Subcutaneous abdominal adipose tissue (tissue), 5 donors: ENCODE data around the gene FAM24B.
"Not testable (repeated sequence)": the region's sequence is repeated elsewhere in the genome, so short reads cannot be mapped to it uniquely, and the experiment has no call there.

Source experiments
- H3K27ac ChIP-seq: one replicate; pipeline ENCODE4 v1.7.0; 2013; ENCODE audit warnings: low read depth, mild to moderate bottlenecking, inconsistent platforms, low read length, moderate library complexity
- H3K27me3 ChIP-seq, 5 donors: one replicate each; pipeline ENCODE4 v1.7.0; 2013; ENCODE audit warnings: low read length in 5 of 5, inconsistent platforms in 1 of 5; ENCODE audit not compliant: control insufficient read depth in 5 of 5, insufficient read depth in 4 of 5
- H3K36me3 ChIP-seq, 5 donors: one replicate each; pipeline ENCODE4 v1.7.0; 2013; ENCODE audit warnings: low read length in 5 of 5; ENCODE audit not compliant: control insufficient read depth in 5 of 5, insufficient read depth in 5 of 5
- H3K4me1 ChIP-seq, 5 donors: one replicate each; pipeline ENCODE4 v1.7.0; 2013; ENCODE audit warnings: low read length in 5 of 5, mild to moderate bottlenecking in 3 of 5, moderate library complexity in 1 of 5; ENCODE audit not compliant: control insufficient read depth in 5 of 5, insufficient read depth in 5 of 5
- H3K4me3 ChIP-seq, 5 donors: one replicate each; pipeline ENCODE4 v1.7.0; 2013; ENCODE audit warnings: low read length in 5 of 5, low read depth in 1 of 5
- H3K9ac ChIP-seq, 5 donors: one replicate each; pipeline ENCODE4 v1.7.0; 2013; ENCODE audit warnings: low read length in 5 of 5, mild to moderate bottlenecking in 4 of 5, moderate library complexity in 3 of 5
- H3K9me3 ChIP-seq, 5 donors: one replicate each; pipeline ENCODE4 v1.7.0; 2013; ENCODE audit warnings: low read length in 5 of 5; ENCODE audit not compliant: control insufficient read depth in 5 of 5
- donor health status: healthy.
- donor health status: healthy.
- donor health status: healthy.
- donor health status: healthy.
- donor health status: healthy.

FAM24B gene, protein sequence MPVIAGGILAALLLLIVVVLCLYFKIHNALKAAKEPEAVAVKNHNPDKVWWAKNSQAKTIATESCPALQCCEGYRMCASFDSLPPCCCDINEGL

DNA sequence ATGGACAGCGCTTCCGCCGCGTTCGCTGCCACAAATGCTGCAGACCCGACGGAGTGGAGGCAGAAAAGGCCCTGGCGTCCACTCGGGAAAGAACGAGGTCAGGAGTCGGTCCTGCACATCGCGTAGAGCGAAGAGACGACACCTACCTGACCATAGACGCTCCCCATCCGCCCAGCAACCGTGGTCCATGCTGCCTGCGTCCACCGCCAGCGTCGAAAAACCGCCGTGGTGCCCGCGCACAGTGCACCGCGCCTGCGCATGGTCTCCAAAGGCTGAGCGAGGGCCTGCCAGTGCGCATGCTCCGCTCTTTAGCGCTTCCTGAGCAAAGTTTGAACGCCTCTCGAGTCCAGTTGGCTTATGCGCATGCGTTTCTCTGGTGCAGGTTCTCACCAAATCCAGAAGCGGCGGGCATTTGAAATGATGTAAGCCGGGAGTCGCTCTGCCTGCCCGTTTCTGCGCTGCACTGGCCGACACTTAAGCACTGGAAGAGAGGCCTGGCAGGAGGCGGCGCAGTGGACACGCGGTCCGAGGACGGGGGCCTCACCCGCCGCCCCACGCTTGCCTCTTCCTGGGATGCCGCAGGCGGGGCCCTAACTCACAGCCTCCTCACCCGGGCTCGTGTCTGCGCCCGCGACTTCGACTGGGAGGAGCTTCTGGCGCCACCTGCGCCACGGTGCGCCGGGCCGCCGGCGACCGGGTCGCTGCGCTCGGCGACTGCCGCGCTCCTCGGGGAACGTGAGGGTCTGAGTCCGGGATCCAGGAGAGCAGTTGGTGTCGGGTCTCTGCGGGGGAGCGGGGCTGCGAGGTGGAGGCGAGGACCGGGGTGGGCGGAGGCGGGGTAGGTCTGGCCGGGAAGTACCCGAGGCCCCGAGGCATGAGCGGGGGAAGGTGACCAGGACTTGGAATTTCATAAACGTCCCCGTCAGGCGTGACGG is at the start of gene FAM24B:
Gene FAM24B, minus strand, starts transcription at position 243 of the 935 bp plus-strand sequence. CDS start 29,066 bp downstream, outside the sequence.
- Histone ChIP-seq H3K4me1 (peaks cover 0 to 19% (median 17%) of the 10 kb centered on the region in 5 donors), H3K27me3 (no peaks in the 10 kb centered on the region), H3K9ac (peak within 1 kb of the TSS; percentile 19 to 71 (median 36)), H3K27ac (no peak within 1 kb of the TSS), H3K4me3 (peak within 1 kb of the TSS; percentile 74 to 90 (median 81)), H3K36me3 (no peaks in the 10 kb centered on the region), H3K9me3 (no peaks in the 10 kb centered on the region)

DNA sequence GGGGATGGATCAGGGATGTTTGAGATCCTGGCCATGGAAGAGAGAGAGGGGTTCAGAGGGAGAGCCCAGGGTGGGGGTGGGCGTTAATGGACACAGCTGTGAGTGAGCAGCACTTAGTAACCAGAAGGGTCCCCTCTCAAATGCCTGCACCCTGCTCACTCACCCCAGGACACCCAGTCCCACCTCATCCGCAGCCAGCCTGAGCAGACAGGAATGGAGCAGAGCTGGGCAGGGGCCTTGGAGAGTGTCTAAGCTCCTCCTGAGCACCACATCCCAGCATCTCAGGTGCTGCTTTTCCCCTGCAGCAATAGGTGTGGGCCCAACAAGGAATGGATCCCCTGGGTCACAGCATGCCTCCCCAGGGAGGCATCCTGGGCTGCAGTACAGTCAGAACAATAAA is 36.3 kb upstream of the FAM24B start:
- H3K4me3 ChIP-seq, result no peak overlapping the region
- no peak overlapping the region for H3K27ac ChIP-seq
- H3K4me1 ChIP-seq, result no peaks in the 10 kb centered on the region
- no peaks in the 10 kb centered on the region for H3K27me3 ChIP-seq
- no peak overlapping the region for H3K9ac ChIP-seq
- H3K9me3 ChIP-seq, result peaks cover 0 to 2% (median 0%) of the 10 kb centered on the region in 5 donors
- no peaks in the 10 kb centered on the region for H3K36me3 ChIP-seq

DNA sequence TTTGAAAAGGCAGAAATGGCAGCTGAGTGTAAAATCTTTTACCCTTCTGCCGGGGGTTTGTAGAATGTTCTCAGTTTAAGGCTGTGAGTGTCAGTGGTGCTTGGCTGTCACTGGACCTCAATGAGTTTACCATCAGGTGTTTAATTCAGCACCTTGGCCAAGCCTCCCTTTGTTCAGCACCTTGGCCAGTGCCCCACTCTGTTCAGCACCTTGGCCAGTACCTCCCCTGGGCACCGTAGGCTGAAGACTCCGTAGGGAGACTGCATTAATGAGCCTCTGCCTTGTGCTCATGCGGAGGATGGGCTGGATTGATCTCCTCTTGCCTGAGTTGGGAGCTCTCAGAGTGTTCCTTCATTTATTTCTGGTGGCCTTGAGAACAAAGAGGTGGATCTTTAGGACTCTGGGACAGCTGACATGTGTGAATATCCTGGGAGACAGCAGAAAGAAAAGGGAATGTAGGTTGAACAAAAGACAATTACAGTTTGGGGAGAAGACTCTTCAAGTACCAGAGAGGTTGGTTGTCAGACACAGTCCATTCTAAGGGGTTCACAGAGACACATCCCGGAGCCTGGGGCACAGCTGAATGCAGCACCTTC is 32.6 kb upstream of the FAM24B start:
- Histone ChIP-seq H3K27me3 (no peaks in the 10 kb centered on the region), H3K4me3 (no peak overlapping the region), H3K9ac (no peak overlapping the region), H3K36me3 (no peaks in the 10 kb centered on the region), H3K9me3 (peaks cover 0 to 2% (median 0%) of the 10 kb centered on the region in 5 donors), H3K4me1 (no peaks in the 10 kb centered on the region), H3K27ac (no peak overlapping the region)

DNA sequence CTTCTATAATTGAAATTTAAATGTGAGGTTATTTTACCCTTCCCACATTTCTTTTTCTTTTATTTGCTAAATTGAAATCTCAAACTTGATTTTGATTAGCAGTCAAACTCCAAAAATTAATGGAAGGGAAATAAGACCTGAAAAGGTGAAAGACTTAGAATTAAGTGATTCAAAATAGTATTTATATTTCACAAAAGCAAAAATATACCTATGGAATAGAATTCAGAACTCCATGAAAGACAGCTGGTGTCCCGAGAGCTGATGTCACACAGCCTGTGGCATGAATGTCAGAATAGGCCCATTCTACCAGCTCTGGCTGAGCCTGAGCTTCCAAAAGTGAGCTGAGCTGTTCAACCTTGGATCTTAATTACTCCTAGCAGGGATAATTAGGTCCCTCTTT is 30.9 kb upstream of the FAM24B start, which contains the start of gene FAM24A:
Gene FAM24A, plus strand, starts transcription at position 301 of the 400 bp plus-strand sequence. CDS start 1,025 bp downstream, outside the sequence.
- no peaks in the 10 kb centered on the region for H3K27me3 ChIP-seq
- no peak within 1 kb of the TSS for H3K9ac ChIP-seq
- H3K9me3 ChIP-seq, result no peaks in the 10 kb centered on the region
- H3K4me3 ChIP-seq, result no peak within 1 kb of the TSS
- H3K4me1 ChIP-seq, result no peaks in the 10 kb centered on the region
- H3K36me3 ChIP-seq, result no peaks in the 10 kb centered on the region
- no peak within 1 kb of the TSS for H3K27ac ChIP-seq

DNA sequence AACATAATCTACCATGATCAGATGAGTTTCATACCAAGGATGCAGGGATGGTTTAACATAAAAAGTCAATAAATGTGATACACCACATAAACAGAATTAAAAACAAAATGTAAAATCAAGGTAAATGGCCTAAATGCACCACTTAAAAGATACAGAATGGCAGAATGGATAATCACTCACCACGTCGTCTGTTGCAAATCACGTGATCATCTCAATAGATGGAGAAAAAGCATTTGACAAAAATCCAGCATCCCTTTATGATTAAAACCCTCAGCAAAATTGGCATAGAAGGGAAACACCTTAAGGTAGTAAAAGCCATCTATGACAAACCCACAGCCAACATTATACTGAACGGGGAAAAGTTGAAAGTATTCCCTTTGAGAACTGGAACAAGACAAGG is 24.5 kb upstream of the FAM24B start:
- H3K27ac ChIP-seq, H3K27me3 ChIP-seq, H3K9ac ChIP-seq, H3K36me3 ChIP-seq, H3K9me3 ChIP-seq, H3K4me1 ChIP-seq, H3K4me3 ChIP-seq: not testable (repeated sequence)

DNA sequence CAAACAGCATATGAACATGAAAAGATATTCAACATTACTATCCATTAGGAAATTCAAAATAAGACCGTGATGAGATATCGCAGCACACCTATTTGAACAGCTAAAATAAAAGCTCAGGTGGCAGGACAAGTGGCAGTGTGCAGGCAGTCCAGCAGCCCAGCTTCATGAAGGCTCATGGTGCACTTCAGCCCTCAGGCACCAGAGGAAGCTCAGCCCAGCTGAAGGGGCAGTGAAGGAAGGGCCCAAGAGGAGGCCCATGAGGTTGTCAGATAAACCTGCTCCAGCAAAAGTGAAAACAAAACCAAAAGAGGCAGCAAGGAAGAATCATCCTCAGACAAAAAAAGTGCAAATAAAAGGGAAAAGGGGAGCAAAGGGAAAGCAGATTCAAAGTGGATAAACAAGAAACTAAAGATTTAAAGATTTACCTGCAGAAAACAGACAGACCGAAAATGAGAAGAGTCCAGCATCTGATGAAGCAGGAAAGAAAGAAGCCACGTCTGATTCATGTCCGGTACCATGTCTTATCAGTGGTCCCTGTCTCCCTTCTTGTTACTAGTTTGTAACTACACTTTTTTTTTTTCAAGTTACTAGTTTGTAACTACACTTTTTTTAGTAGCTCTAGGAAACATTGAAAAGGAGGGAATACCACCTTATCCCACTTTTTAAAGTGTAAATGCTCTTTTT is 15.0 kb upstream of the FAM24B start:
- H3K4me1 ChIP-seq, result no peaks in the 10 kb centered on the region
- no peaks in the 10 kb centered on the region for H3K27me3 ChIP-seq
- H3K36me3 ChIP-seq, result no peaks in the 10 kb centered on the region
- no peaks in the 10 kb centered on the region for H3K9me3 ChIP-seq
- no peak overlapping the region for H3K4me3 ChIP-seq
- no peak overlapping the region for H3K27ac ChIP-seq
- no peak overlapping the region for H3K9ac ChIP-seq

DNA sequence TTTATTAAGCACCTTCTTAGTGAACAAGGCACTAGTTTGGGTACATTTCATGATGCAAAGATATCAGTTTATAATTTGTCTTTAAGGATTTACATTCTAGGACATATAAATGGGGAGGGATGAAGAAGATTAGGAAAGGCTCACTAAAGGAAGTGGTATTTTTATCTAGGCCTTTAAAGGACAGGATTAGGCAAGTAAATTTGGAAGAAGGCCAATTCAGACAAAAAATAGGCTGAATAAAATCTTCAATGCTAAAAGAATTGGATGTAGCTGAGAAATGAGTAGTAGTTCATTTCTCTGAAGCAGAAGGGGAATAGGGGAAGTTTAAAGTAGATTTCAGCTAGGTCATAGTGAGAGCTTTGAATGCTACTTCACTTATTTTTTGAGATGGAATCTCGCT is 4.8 kb upstream of the FAM24B start:
- no peak overlapping the region for H3K27ac ChIP-seq
- no peak overlapping the region for H3K9ac ChIP-seq
- peaks cover 0 to 13% (median 11%) of the 10 kb centered on the region in 5 donors for H3K4me1 ChIP-seq
- H3K4me3 ChIP-seq, result no peak overlapping the region
- H3K36me3 ChIP-seq, result no peaks in the 10 kb centered on the region
- H3K9me3 ChIP-seq, result no peaks in the 10 kb centered on the region
- no peaks in the 10 kb centered on the region for H3K27me3 ChIP-seq

DNA sequence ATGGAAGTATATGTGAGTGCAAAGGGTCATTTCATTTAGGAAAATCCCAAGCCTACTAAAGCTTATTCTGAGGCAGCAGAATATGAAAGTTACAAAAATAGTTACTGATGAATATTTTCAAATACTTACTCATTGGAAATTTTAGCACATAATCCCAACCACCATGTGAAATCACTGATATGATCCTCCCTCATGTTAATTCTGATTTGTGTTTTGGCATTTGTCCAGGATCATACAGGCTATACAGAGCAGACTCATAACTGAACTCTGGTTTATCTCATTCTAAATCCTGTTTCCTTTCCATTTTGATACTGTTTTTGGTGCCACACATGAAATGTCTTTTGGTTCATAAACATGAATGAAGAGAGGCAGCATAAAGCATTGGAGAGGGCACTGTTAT is 3.4 kb upstream of the FAM24B start:
- Histone ChIP-seq H3K9me3 (no peaks in the 10 kb centered on the region), H3K4me3 (no peak overlapping the region), H3K27ac (no peak overlapping the region), H3K27me3 (no peaks in the 10 kb centered on the region), H3K9ac (no peak overlapping the region), H3K36me3 (no peaks in the 10 kb centered on the region), H3K4me1 (peaks cover 0 to 19% (median 17%) of the 10 kb centered on the region in 5 donors)

DNA sequence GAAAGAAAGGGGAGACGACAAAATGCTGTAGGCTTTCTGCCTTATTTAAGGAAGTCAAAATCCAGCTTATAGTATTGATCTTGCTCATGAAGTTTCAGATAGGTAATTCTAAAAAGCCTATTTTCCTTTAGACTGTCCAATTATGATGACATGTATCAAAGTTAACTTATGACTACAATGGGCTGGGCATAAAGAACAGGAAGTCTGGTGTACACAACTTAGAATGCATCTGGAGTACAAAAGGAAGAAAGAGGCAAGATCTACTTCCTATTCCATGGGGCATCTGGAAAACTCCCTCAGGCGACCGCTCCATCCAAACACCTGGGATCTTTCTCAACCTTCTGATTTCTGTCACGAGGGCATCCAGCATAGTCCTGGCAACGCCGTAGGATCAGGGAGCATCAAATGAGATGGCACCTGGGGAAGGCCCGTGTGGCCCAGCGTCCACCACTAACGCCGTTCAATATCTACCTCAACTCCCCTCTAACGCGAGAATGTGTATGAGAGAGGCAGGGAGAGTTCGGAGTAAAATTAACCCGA is 512 bp downstream of the FAM24B start:
- H3K9me3 ChIP-seq, result no peaks in the 10 kb centered on the region
- H3K36me3 ChIP-seq, result no peaks in the 10 kb centered on the region
- H3K27ac ChIP-seq, result no peak overlapping the region
- peak overlapping the region; percentile 3 to 71 (median 24) for H3K9ac ChIP-seq
- peak overlapping the region; percentile 74 to 90 (median 81) for H3K4me3 ChIP-seq
- no peaks in the 10 kb centered on the region for H3K27me3 ChIP-seq
- peaks cover 0 to 19% (median 17%) of the 10 kb centered on the region in 5 donors for H3K4me1 ChIP-seq
